ENCODE measurements around the gene RAPGEF5. TPM values are rescaled to one million over a fixed set of nuclear protein-coding genes. Genes with fewer than 3 reads are reported as not detected.

RAPGEF5 gene
- total RNA-seq, 1 donor, result 1.1 TPM

DNA sequence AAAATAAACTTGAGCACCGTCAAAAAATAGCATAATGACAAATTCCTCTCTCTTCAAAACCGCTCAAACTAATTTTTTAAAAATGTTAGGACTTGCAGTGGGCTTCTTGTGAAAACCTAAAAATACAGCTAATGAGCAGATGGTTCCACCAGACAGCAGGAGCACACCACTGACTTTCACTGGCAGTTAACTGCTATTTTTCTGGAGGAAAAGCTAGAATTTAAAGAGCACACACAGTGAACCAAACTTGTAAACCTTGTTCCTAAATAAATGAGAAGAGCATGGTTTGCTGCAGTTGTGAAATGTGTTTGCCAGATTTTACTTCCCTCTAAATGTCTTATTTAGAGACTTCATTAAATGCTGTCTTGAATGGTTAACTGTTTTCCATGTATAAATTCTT, 143.9 kb downstream of the RAPGEF5 start:
- H4K20me1 ChIP-seq (ENCODE audit: insufficient read depth, low read length), result no peaks in the 10 kb centered on the region
- no peak overlapping the region for H2AFZ ChIP-seq (ENCODE audit: low read length)
- peaks cover 7% of the 10 kb centered on the region for H3K4me1 ChIP-seq (ENCODE audit: insufficient read depth, low read length)
- TF ChIP-seq CTCF (IDR thresholded peaks at IDR 0.05; ENCODE audit: extremely low read depth, low read depth, low read length), result no peak
- H3K27ac ChIP-seq (ENCODE audit: low read depth, low read length), result no peak overlapping the region
- H3K4me2 ChIP-seq (ENCODE audit: insufficient read depth, low read length), result no peak overlapping the region
- no peaks in the 10 kb centered on the region for H3K36me3 ChIP-seq (ENCODE audit: insufficient read depth, low read length)
- no peak overlapping the region for H3K4me3 ChIP-seq (ENCODE audit: insufficient read depth, low read length)
- H3K9me3 ChIP-seq (ENCODE audit: low read depth, low read length), result no peaks in the 10 kb centered on the region
- no peaks in the 10 kb centered on the region for H3K27me3 ChIP-seq (ENCODE audit: insufficient read depth, low read length)
- DNase-seq (ENCODE audit: insufficient read length, low spot score, missing footprints), result no peak
- H3K79me2 ChIP-seq (ENCODE audit: insufficient read depth, low read length), result no peaks in the 10 kb centered on the region

- Histone ChIP-seq H3K79me2 (ENCODE audit: insufficient read depth, low read length) (no peaks in the 10 kb centered on the region), H2AFZ (ENCODE audit: low read length) (no peak overlapping the region), H3K27me3 (ENCODE audit: insufficient read depth, low read length) (no peaks in the 10 kb centered on the region), H4K20me1 (ENCODE audit: insufficient read depth, low read length) (no peaks in the 10 kb centered on the region), H3K4me3 (ENCODE audit: insufficient read depth, low read length) (no peak overlapping the region), H3K9me3 (ENCODE audit: low read depth, low read length) (no peaks in the 10 kb centered on the region), H3K27ac (ENCODE audit: low read depth, low read length) (no peak overlapping the region), H3K36me3 (ENCODE audit: insufficient read depth, low read length) (no peaks in the 10 kb centered on the region), H3K4me2 (ENCODE audit: insufficient read depth, low read length) (no peak overlapping the region), H3K4me1 (ENCODE audit: insufficient read depth, low read length) (peaks cover 7% of the 10 kb centered on the region)
- TF ChIP-seq CTCF (IDR thresholded peaks at IDR 0.05; ENCODE audit: extremely low read depth, low read depth, low read length), result no peak
- no peak for DNase-seq (ENCODE audit: insufficient read length, low spot score, missing footprints)
Observed at GRCh38 chr7:22210967-22211366, 146.0 kb downstream of the RAPGEF5 start.

GRCh38 chr7:22210355-22210754, 146.6 kb downstream of the RAPGEF5 start:
- Histone ChIP-seq H3K27me3 (ENCODE audit: insufficient read depth, low read length) (no peaks in the 10 kb centered on the region), H3K9me3 (ENCODE audit: low read depth, low read length) (no peaks in the 10 kb centered on the region), H3K36me3 (ENCODE audit: insufficient read depth, low read length) (no peaks in the 10 kb centered on the region), H3K79me2 (ENCODE audit: insufficient read depth, low read length) (no peaks in the 10 kb centered on the region), H3K4me2 (ENCODE audit: insufficient read depth, low read length) (no peak overlapping the region), H3K4me1 (ENCODE audit: insufficient read depth, low read length) (peaks cover 7% of the 10 kb centered on the region), H3K27ac (ENCODE audit: low read depth, low read length) (no peak overlapping the region), H2AFZ (ENCODE audit: low read length) (no peak overlapping the region), H4K20me1 (ENCODE audit: insufficient read depth, low read length) (no peaks in the 10 kb centered on the region), H3K4me3 (ENCODE audit: insufficient read depth, low read length) (no peak overlapping the region)
- no peak for TF ChIP-seq CTCF (IDR thresholded peaks at IDR 0.05; ENCODE audit: extremely low read depth, low read depth, low read length)
- DNase-seq (ENCODE audit: insufficient read length, low spot score, missing footprints), result no peak

- no peaks in the 10 kb centered on the region for H3K27me3 ChIP-seq (ENCODE audit: insufficient read depth, low read length)
- H3K4me1 ChIP-seq (ENCODE audit: insufficient read depth, low read length), result peaks cover 7% of the 10 kb centered on the region
- H3K9me3 ChIP-seq (ENCODE audit: low read depth, low read length), result no peaks in the 10 kb centered on the region
- H3K36me3 ChIP-seq (ENCODE audit: insufficient read depth, low read length), result no peaks in the 10 kb centered on the region
- no peak for TF ChIP-seq CTCF (IDR thresholded peaks at IDR 0.05; ENCODE audit: extremely low read depth, low read depth, low read length)
- DNase-seq (ENCODE audit: insufficient read length, low spot score, missing footprints), result no peak
- H4K20me1 ChIP-seq (ENCODE audit: insufficient read depth, low read length), result no peaks in the 10 kb centered on the region
- H3K79me2 ChIP-seq (ENCODE audit: insufficient read depth, low read length), result no peaks in the 10 kb centered on the region
- H3K27ac ChIP-seq (ENCODE audit: low read depth, low read length), result no peak overlapping the region
- H3K4me3 ChIP-seq (ENCODE audit: insufficient read depth, low read length), result no peak overlapping the region
- H3K4me2 ChIP-seq (ENCODE audit: insufficient read depth, low read length), result no peak overlapping the region
- H2AFZ ChIP-seq (ENCODE audit: low read length), result no peak overlapping the region
Observed at GRCh38 chr7:22208799-22209198, 148.2 kb downstream of the RAPGEF5 start.

Data from osteoblast (primary cell).